ENCODE measurements around the gene RAB26. TPM values are rescaled to one million over a fixed set of nuclear protein-coding genes. Genes with fewer than 3 reads are reported as not detected.

RAB26 gene
- total RNA-seq, 1 experiment from 2014 or later: not detected

- peak; percentile 70 for DNase-seq (ENCODE audit: low spot score)
Observed at GRCh38 chr16:2159175-2159838, 10.9 kb downstream of the RAB26 start.

- no peak for DNase-seq (ENCODE audit: low spot score)
Observed at GRCh38 chr16:2160915-2161551, 12.6 kb downstream of the RAB26 start.

- DNase-seq (ENCODE audit: low spot score): no peak
Observed at GRCh38 chr16:2161911-2162310, 13.5 kb downstream of the RAB26 start.

- DNase-seq (ENCODE audit: low spot score): peak; percentile 77
Observed at GRCh38 chr16:2162676-2163118, 14.3 kb downstream of the RAB26 start.

GRCh38 chr16:2163211-2163881 is 14.9 kb downstream of the RAB26 start:
- DNase-seq (ENCODE audit: low spot score): peak; percentile 90

GRCh38 chr16:2165861-2166260 is 17.4 kb downstream of the RAB26 start:
- DNase-seq (ENCODE audit: low spot score): no peak

- no peak for DNase-seq (ENCODE audit: low spot score)
Observed at GRCh38 chr16:2166263-2167067, 18.0 kb downstream of the RAB26 start.

- DNase-seq (ENCODE audit: low spot score): no peak
Observed at GRCh38 chr16:2167068-2167638, 18.7 kb downstream of the RAB26 start.

- DNase-seq (ENCODE audit: low spot score): no peak
Observed at GRCh38 chr16:2170080-2170479, 21.7 kb downstream of the RAB26 start.

GRCh38 chr16:2170587-2171435 is 22.4 kb downstream of the RAB26 start:
- no peak for DNase-seq (ENCODE audit: low spot score)

- no peak for DNase-seq (ENCODE audit: low spot score)
Observed at GRCh38 chr16:2171601-2172178, 23.3 kb downstream of the RAB26 start.

GRCh38 chr16:2172688-2173335 is 24.4 kb downstream of the RAB26 start:
- DNase-seq (ENCODE audit: low spot score): no peak

GRCh38 chr16:2173366-2173765 is 24.9 kb downstream of the RAB26 start:
- DNase-seq (ENCODE audit: low spot score): no peak

GRCh38 chr16:2173916-2174315 is 25.5 kb downstream of the RAB26 start:
- DNase-seq (ENCODE audit: low spot score): no peak

GRCh38 chr16:2174396-2175131 is 26.1 kb downstream of the RAB26 start:
- no peak for DNase-seq (ENCODE audit: low spot score)

GRCh38 chr16:2175454-2175853 is 27.0 kb downstream of the RAB26 start:
- no peak for DNase-seq (ENCODE audit: low spot score)

- DNase-seq (ENCODE audit: low spot score): no peak
Observed at GRCh38 chr16:2176047-2176446, 27.6 kb downstream of the RAB26 start.

GRCh38 chr16:2177101-2177500 is 28.7 kb downstream of the RAB26 start:
- DNase-seq (ENCODE audit: low spot score): no peak

GRCh38 chr16:2177561-2177960 is 29.1 kb downstream of the RAB26 start:
- DNase-seq (ENCODE audit: low spot score): no peak

All from A172 (cell line).